Tibial nerve (tissue), 4 donors: ENCODE measurements around the gene ANO6. TPM values are rescaled to one million over a fixed set of nuclear protein-coding genes. Genes with fewer than 3 reads are reported as not detected.

Experiments
- DNase-seq, 2 donors: peaks; one replicate each; pipeline ENCODE4 v3.0.0-alpha.2; 2019; ENCODE audit warnings: low spot score in 2 of 2
- H3K27ac ChIP-seq, 4 donors: fragments of 200-600 bp; sonication (generic) in 3 of 4; one replicate each; pipeline ENCODE4 v1.5.1; 2017 to 2019; ENCODE audit warnings: mild to moderate bottlenecking in 1 of 4
- H3K27me3 ChIP-seq, 2 donors: fragments of 200-600 bp; sonication (generic) in 1 of 2; one replicate each; pipeline versions ENCODE4 v1.5.1 to v1.6.0; 2017 to 2019
- H3K36me3 ChIP-seq, 3 donors: fragments of 200-600 bp; sonication (generic); one replicate each; pipeline ENCODE4 v1.5.1; 2018 to 2019
- H3K4me1 ChIP-seq, 4 donors: fragments of 200-600 bp; sonication (generic) in 3 of 4; one replicate each; pipeline ENCODE4 v1.5.1; 2017 to 2019
- H3K4me3 ChIP-seq, 4 donors: fragments of 200-600 bp; sonication (generic) in 3 of 4; one replicate each; pipeline ENCODE4 v1.5.1; 2017 to 2019; ENCODE audit warnings: mild to moderate bottlenecking in 1 of 4, moderate library complexity in 1 of 4
- H3K9me3 ChIP-seq, 4 donors: fragments of 200-600 bp; sonication (generic) in 3 of 4; one replicate each; pipeline ENCODE4 v1.5.1; 2017 to 2019
- EP300 ChIP-seq, 2 donors: sonication (generic); formaldehyde crosslinking; IDR thresholded peaks; one replicate each; pipeline ENCODE4 v1.6.1; 2017; ENCODE audit warnings: antibody characterized with exemption in 2 of 2, mild to moderate bottlenecking in 1 of 2
- POLR2A ChIP-seq, 2 donors: fragments of 450-650 bp; IDR thresholded peaks; one replicate each; pipeline ENCODE4 v1.6.1; 2017; ENCODE audit warnings: antibody characterized with exemption in 2 of 2, mild to moderate bottlenecking in 2 of 2, moderate library complexity in 2 of 2
- WGBS, 2 donors: methylation state at CpG; one replicate each; pipeline ENCODE4 v1.1.5; 2018; 5-methylcytosine and 5-hydroxymethylcytosine counted together
- total RNA-seq, 4 donors: library from RNA; depleted of rRNA; stranded (reverse); fragments of >200 nt; gene quantifications; one replicate each; pipeline ENCODE4 v1.1.0, GENCODE V29; 2016
- TF ChIP-seq, protein P1 (sequence below), 5 experiments: fragments of 200-600 bp in 3 of 5; fragments of 450-650 bp in 2 of 5; sonication (generic) in 3 of 5; IDR thresholded peaks; one replicate each; pipeline ENCODE4 v1.5.1; 2016 to 2019; ENCODE audit warnings: antibody characterized with exemption in 5 of 5, mild to moderate bottlenecking in 3 of 5, moderate library complexity in 2 of 5

The ANO6 gene
- total RNA-seq, 4 donors from 2014 or later, result 44.1 to 52.2 (median 45.3) TPM

DNA sequence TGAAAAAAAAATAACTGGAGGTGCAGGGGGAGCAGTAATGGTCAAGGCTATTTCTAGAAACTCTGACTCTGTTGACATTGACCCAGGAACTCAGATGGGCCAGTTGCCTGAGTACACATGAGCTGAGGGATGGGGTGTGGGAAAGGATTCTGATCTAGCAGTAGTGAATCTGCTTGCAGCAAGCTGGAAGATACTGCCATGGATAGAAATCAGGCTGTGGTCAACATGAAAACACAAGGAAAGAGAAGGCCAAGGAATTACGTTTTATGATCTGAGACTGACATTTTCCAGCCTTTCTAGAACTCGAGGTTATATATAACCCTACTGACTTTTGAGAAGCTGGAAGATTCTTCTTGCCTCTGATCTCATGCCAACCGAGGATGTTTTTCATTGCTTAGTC lies 90.0 kb downstream of the ANO6 start:
- WGBS, 2 donors, result 56 to 58% methylated on average over 3 of the region's 3 CpGs
- Histone ChIP-seq H3K27me3 (no peaks in the 10 kb centered on the region), H3K4me3 (no peak overlapping the region), H3K4me1 (peaks cover 0 to 65% (median 22%) of the 10 kb centered on the region in 4 donors), H3K9me3 (no peaks in the 10 kb centered on the region), H3K27ac (peak overlapping the region in 3 of 4 donors; percentile 9 to 51 (median 30)), H3K36me3 (no peaks in the 10 kb centered on the region)
- no peak for DNase-seq
- no peak for TF ChIP-seq EP300 (IDR thresholded peaks at IDR 0.05)
- TF ChIP-seq POLR2A (IDR thresholded peaks at IDR 0.05), result no peak
- TF ChIP-seq, protein P1, sequence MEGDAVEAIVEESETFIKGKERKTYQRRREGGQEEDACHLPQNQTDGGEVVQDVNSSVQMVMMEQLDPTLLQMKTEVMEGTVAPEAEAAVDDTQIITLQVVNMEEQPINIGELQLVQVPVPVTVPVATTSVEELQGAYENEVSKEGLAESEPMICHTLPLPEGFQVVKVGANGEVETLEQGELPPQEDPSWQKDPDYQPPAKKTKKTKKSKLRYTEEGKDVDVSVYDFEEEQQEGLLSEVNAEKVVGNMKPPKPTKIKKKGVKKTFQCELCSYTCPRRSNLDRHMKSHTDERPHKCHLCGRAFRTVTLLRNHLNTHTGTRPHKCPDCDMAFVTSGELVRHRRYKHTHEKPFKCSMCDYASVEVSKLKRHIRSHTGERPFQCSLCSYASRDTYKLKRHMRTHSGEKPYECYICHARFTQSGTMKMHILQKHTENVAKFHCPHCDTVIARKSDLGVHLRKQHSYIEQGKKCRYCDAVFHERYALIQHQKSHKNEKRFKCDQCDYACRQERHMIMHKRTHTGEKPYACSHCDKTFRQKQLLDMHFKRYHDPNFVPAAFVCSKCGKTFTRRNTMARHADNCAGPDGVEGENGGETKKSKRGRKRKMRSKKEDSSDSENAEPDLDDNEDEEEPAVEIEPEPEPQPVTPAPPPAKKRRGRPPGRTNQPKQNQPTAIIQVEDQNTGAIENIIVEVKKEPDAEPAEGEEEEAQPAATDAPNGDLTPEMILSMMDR (IDR thresholded peaks at IDR 0.05), result no peak

DNA sequence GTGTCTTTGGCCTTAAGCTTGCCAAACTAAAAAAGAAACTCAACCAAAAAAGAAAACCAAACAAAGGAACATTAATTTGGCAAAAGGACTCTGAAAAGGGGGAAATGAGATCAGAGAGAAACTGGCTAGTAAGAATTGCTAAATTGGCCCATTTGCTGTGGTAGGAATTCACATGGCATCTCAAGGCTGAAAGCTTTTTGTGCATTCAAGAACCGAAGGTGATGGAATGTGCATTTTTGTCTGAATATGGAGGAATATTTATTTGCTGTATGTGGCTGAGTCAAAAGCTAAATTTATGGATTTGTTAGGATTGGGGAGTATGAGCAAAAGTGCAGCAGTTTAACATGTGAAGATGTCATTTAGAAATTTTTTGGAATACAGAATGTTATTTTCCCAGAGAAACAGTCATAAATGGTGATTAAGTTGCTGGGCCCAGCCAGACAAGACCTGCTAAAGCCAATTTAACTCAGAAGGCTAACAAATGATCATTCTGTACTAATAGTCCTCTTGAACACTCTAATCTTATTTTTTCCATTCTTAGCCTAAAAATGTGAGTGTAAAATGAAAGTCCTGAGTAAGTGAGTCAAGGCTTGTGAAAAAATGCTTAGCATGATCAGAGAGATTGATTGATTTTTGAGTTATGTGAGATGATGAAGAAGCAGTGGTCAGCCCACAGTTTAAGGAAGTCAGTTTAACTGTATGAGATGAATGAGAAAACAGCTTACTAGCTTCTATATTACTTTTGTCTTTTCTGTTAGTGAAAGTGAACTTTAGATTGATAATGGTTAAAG lies 94.1 kb downstream of the ANO6 start:
- Histone ChIP-seq H3K27ac (peak overlapping the region in 3 of 4 donors; percentile 10 to 74 (median 57)), H3K4me3 (no peak overlapping the region), H3K4me1 (peaks cover 0 to 40% (median 12%) of the 10 kb centered on the region in 4 donors), H3K27me3 (no peaks in the 10 kb centered on the region), H3K9me3 (no peaks in the 10 kb centered on the region), H3K36me3 (peaks cover 0 to 7% (median 0%) of the 10 kb centered on the region in 3 donors)
- DNase-seq, result no peak
- TF ChIP-seq, protein P1 (IDR thresholded peaks at IDR 0.05), result no peak
- TF ChIP-seq POLR2A (IDR thresholded peaks at IDR 0.05) (no peak), EP300 (IDR thresholded peaks at IDR 0.05) (no peak)
- 21 to 23% methylated on average over 1 of the region's 1 CpG for WGBS, 2 donors

DNA sequence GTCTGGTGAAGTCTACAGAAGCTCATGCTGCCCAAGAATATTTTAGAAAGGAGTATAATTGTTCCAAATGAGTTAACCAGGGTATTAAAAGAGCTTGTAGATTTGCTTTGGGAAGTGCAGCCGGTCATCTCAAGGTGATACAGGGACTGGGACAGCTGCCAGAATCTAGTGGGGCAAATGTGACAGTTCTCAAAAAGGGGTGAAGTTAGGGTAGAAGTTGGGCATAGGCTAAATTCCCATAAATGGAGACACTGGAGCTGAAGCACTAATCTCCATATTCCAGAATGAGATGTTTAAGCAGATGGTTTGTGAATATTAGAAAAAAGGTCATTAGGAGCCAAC lies 94.7 kb downstream of the ANO6 start:
- peaks cover 0 to 13% (median 0%) of the 10 kb centered on the region in 3 donors for H3K36me3 ChIP-seq
- DNase-seq, result no peak
- no peak overlapping the region for H3K4me3 ChIP-seq
- H3K9me3 ChIP-seq, result no peaks in the 10 kb centered on the region
- WGBS, 2 donors, result 78 to 84% methylated on average over 1 of the region's 1 CpG
- TF ChIP-seq, protein P1 (IDR thresholded peaks at IDR 0.05), result no peak
- no peak for TF ChIP-seq EP300 (IDR thresholded peaks at IDR 0.05)
- TF ChIP-seq POLR2A (IDR thresholded peaks at IDR 0.05), result no peak
- H3K27me3 ChIP-seq, result no peaks in the 10 kb centered on the region
- H3K27ac ChIP-seq, result peak overlapping the region in 3 of 4 donors; percentile 10 to 74 (median 57)
- H3K4me1 ChIP-seq, result peaks cover 0 to 34% (median 9%) of the 10 kb centered on the region in 4 donors

DNA sequence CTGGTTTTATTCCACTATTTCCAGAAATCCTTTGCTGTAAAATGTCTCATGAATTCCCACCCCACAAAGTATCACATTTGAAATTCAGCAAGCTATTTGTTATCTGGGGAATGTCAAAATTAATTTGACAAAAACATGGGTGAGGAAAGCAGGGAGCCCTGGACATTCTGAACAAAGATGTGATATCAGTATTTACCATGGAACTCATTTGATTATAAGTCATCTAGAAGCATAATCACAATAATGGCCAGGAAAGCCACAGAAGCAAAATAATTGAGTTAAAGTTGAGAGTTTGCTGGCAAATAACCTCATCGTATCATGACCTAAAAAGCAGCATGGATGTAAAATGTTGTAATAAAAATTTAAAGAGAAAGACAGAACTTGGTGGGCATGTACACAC lies 96.1 kb downstream of the ANO6 start:
- Histone ChIP-seq H3K27ac (no peak overlapping the region), H3K9me3 (no peaks in the 10 kb centered on the region), H3K27me3 (no peaks in the 10 kb centered on the region), H3K36me3 (peaks cover 0 to 22% (median 0%) of the 10 kb centered on the region in 3 donors), H3K4me3 (no peak overlapping the region), H3K4me1 (peaks cover 0 to 21% (median 7%) of the 10 kb centered on the region in 4 donors)
- TF ChIP-seq POLR2A (IDR thresholded peaks at IDR 0.05), result no peak
- no peak for TF ChIP-seq EP300 (IDR thresholded peaks at IDR 0.05)
- TF ChIP-seq, protein P1 (IDR thresholded peaks at IDR 0.05), result no peak
- no peak for DNase-seq
- WGBS, 2 donors, result 81 to 89% methylated on average over 1 of the region's 1 CpG

DNA sequence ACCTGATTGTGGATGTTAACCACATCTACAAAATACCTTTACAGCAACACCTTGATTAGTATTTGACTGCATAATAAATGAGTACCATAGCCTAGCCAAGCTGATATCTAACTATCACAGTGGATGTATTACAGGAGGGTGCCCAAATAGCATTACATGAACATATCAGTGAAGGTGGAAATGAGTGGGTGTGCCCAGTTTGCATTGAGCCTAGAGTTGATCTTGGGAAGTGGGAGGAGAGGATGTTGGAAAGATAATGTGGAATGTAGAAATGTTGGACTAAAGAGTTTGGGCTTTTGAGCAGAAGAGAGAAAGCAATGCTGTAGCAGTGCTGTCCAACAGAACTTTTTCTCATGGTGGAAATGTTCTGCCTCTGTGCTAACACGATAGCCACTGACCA lies 98.9 kb downstream of the ANO6 start:
- TF ChIP-seq POLR2A (IDR thresholded peaks at IDR 0.05), result no peak
- TF ChIP-seq, protein P1 (IDR thresholded peaks at IDR 0.05), result no peak
- TF ChIP-seq EP300 (IDR thresholded peaks at IDR 0.05), result no peak
- peaks cover 0 to 22% (median 0%) of the 10 kb centered on the region in 3 donors for H3K36me3 ChIP-seq
- DNase-seq, result no peak
- 85 to 97% methylated on average over 1 of the region's 1 CpG for WGBS, 2 donors
- H3K4me1 ChIP-seq, result peaks cover 0 to 13% (median 4%) of the 10 kb centered on the region in 4 donors
- no peak overlapping the region for H3K4me3 ChIP-seq
- no peaks in the 10 kb centered on the region for H3K27me3 ChIP-seq
- H3K27ac ChIP-seq, result no peak overlapping the region
- no peaks in the 10 kb centered on the region for H3K9me3 ChIP-seq
